Naive thymus-derived CD4-positive, alpha-beta T cell (primary cell): ENCODE results near the gene ANKRD13D. TPM values are rescaled to one million over a fixed set of nuclear protein-coding genes. Genes with fewer than 3 reads are reported as not detected.
A peak's percentile ranks its signal among the peaks of the same experiment; 100 is the strongest.
"Not testable (repeated sequence)": the region's sequence is repeated elsewhere in the genome, so short reads cannot be mapped to it uniquely, and the experiment has no call there.

Source experiments
- ATAC-seq: fragments of 150-1000 bp; cut with Tn5 transposase; 2 replicates; pipeline ENCODE4 v1.10.0; 2021; ENCODE audit warnings: mild to moderate bottlenecking, moderate library complexity
- CTCF ChIA-PET: fragments of 350-600 bp; sonication (Branson Sonifier 250); formaldehyde crosslinking; loops from one replicate; lab custom pipeline; 2021; ENCODE audit warnings: antibody characterized with exemption; lab: Charles Lee
- POLR2A ChIA-PET: fragments of 350-600 bp; sonication (Branson Sonifier 250); formaldehyde crosslinking; loops from one replicate; lab custom pipeline; 2021; ENCODE audit warnings: antibody characterized with exemption, inconsistent platforms; lab: Charles Lee
- DNase-seq, 9 donors: peaks; one replicate each; pipeline versions ENCODE4 v3.0.0 to v3.0.0-alpha.2; 2020 to 2022; ENCODE audit warnings: mixed read lengths in 1 of 9
- H3K27ac ChIP-seq: one replicate; pipeline ENCODE4 v1.7.0; 2013; ENCODE audit warnings: mild to moderate bottlenecking, low read depth, low read length, moderate library complexity
- H3K27me3 ChIP-seq, 2 donors: one replicate each; pipeline ENCODE4 v1.7.0; 2013; ENCODE audit warnings: low read length in 2 of 2, mild to moderate bottlenecking in 2 of 2, moderate library complexity in 2 of 2; ENCODE audit not compliant: control insufficient read depth in 2 of 2, insufficient read depth in 2 of 2
- H3K36me3 ChIP-seq, 3 experiments: 1 replicate in 2 of 3; 2 replicates in 1 of 3; pipeline ENCODE4 v1.7.0; 2013; ENCODE audit warnings: low read length in 3 of 3, mild to moderate bottlenecking in 3 of 3, moderate library complexity in 1 of 3; ENCODE audit not compliant: insufficient read depth in 3 of 3, control insufficient read depth in 2 of 3
- H3K4me1 ChIP-seq, 2 donors: one replicate each; pipeline ENCODE4 v1.7.0; 2013; ENCODE audit warnings: low read length in 2 of 2, mild to moderate bottlenecking in 2 of 2, moderate library complexity in 1 of 2; ENCODE audit not compliant: control insufficient read depth in 2 of 2, insufficient read depth in 2 of 2
- H3K4me3 ChIP-seq: 2 replicates; pipeline ENCODE4 v1.7.0; 2013; ENCODE audit warnings: mild to moderate bottlenecking, low read length
- H3K9me3 ChIP-seq, 3 experiments: 1 replicate in 2 of 3; 2 replicates in 1 of 3; pipeline ENCODE4 v1.7.0; 2013; ENCODE audit warnings: low read length in 3 of 3; ENCODE audit not compliant: control insufficient read depth in 2 of 3
- H3K27ac Mint-ChIP-seq, 9 donors: one replicate each; pipeline ENCODE4 v1.8.0; 2020 to 2022; ENCODE audit warnings: mixed read lengths in 9 of 9, mild to moderate bottlenecking in 8 of 9, moderate library complexity in 5 of 9, inconsistent platforms in 2 of 9
- H3K27me3 Mint-ChIP-seq, 5 donors: one replicate each; pipeline ENCODE4 v1.8.0; 2021 to 2022; ENCODE audit warnings: mixed read lengths in 5 of 5, mild to moderate bottlenecking in 1 of 5
- H3K36me3 Mint-ChIP-seq, 5 donors: one replicate each; pipeline ENCODE4 v1.8.0; 2020 to 2022; ENCODE audit warnings: mixed read lengths in 5 of 5, mild to moderate bottlenecking in 3 of 5, inconsistent platforms in 1 of 5
- H3K4me1 Mint-ChIP-seq, 7 donors: one replicate each; pipeline ENCODE4 v1.8.0; 2020 to 2022; ENCODE audit warnings: mixed read lengths in 7 of 7, mild to moderate bottlenecking in 3 of 7, inconsistent platforms in 1 of 7
- H3K4me3 Mint-ChIP-seq, 10 donors: one replicate each; pipeline ENCODE4 v1.8.0; 2020 to 2022; ENCODE audit warnings: mild to moderate bottlenecking in 10 of 10, mixed read lengths in 10 of 10, moderate library complexity in 6 of 10, inconsistent platforms in 2 of 10
- H3K9me3 Mint-ChIP-seq, 11 donors: one replicate each; pipeline ENCODE4 v1.8.0; 2020 to 2022; ENCODE audit warnings: mixed read lengths in 11 of 11, mild to moderate bottlenecking in 4 of 11, inconsistent platforms in 1 of 11, moderate library complexity in 1 of 11
- intact Hi-C, 2 donors: fragments of 100-400 bp; cut with micrococcal nuclease; formaldehyde crosslinking; loops; one replicate each; pipeline ENCODE4 v1.15.1; 2023
- polyA plus RNA-seq, 2 donors: library from polyadenylated mRNA; unstranded; fragments of 300-500 nt; fragmentation: Illumina TruSeq; gene quantifications; one replicate each; pipeline ENCODE4 v1.2.3, GENCODE V29; 2021
- total RNA-seq, 6 experiments: library from RNA in 5 of 6; stranded (reverse) in 5 of 6; gene quantifications; 1 replicate in 5 of 6; 2 replicates in 1 of 6; pipeline ENCODE4 v1.2.3 and lab custom pipeline; 2021 to 2026

Gene ANKRD13D
- total and polyA plus RNA-seq, 7 experiments from 2014 or later, result 6.3 to 286 (median 187) TPM

DNA sequence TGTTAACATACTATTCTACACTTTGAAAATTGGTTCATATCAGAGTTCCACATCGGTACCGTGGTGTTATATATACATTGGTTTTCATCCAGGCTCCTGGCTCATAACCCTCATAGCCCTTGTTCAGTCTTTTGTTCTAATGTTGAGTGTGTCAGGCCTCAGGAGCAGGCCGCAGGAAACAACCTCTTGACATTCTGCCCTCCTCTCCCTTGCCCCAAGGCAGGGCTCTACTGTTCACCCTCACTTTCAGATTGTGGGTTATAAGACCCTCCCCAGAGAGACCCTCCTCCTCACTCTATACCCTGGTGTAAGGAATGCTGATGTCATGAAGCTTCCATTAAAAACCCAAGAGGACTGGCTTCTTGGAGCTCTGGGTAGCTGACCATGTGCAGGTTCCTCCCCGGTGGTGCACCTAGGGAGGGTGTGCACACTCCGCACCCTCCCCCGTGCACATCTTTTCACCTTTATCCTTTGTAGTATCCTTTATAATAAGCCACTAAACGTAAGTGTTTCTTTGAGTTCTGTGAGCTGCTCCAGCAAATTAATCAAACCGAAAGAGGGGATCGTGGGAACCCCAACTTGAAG is 26.3 kb downstream of the ANKRD13D start:
- Histone ChIP-seq H3K27me3 (no peaks in the 10 kb centered on the region), H3K9me3 (no peaks in the 10 kb centered on the region), H3K27ac (no peak overlapping the region), H3K4me3 (no peak overlapping the region), H3K4me1 (peaks cover 17 to 32% of the 10 kb centered on the region in 2 donors), H3K36me3 (no peaks in the 10 kb centered on the region)
- Mint-ChIP-seq H3K4me1 (peaks cover 29 to 58% (median 51%) of the 10 kb centered on the region in 7 donors), H3K9me3 (peaks cover 0 to 1% (median 0%) of the 10 kb centered on the region in 11 donors), H3K27ac (peak overlapping the region in 5 of 9 donors; percentile 32 to 77 (median 58)), H3K36me3 (no peaks in the 10 kb centered on the region), H3K4me3 (peak overlapping the region in 7 of 10 donors; percentile 15 to 68 (median 49)), H3K27me3 (peaks cover 0 to 13% (median 0%) of the 10 kb centered on the region in 5 donors)
- ChIA-PET CTCF (interaction anchor here (0.8 to 7.9 kb wide), 6 partner anchors 22 to 52 kb away, joined by 3 to 85 read pairs (median 4); no protein-coding TSS in a partner anchor), POLR2A (interaction anchor here (0.6 to 5.5 kb wide), 15 partner anchors 10 to 75 kb away, joined by 3 to 55 read pairs (median 5); partner anchors contain the start of genes ANKRD13D and GRK2)
- intact Hi-C loops, result no loop called here
- DNase-seq (no peak), ATAC-seq (no peak)

DNA sequence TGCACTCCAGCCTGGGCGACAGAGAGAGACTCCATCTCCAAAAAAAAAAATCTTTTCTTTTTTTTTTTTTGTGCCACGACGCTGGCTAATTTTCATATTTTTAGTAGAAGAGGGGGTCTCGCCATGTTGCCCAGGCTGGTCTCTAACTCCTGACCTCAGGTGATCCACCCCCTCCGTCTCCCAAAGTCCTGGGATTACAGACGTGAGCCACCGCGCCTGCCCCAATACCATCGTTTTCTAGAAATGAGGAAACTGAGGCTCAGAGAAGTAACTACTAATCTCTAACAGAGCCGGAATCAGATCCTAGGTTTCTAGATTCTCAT is 27.7 kb downstream of the ANKRD13D start:
- ATAC-seq (no peak), DNase-seq (no peak)
- ChIA-PET POLR2A (interaction anchor here (0.6 to 5.5 kb wide), 16 partner anchors 12 to 198 kb away, joined by 3 to 55 read pairs (median 12); partner anchors contain the start of genes ANKRD13D, GRK2, KDM2A and POLD4), CTCF (interaction anchor here (0.6 to 7.9 kb wide), 16 partner anchors 13 to 1719 kb away, joined by 3 to 85 read pairs (median 5); partner anchors contain the start of genes ANKRD13D and SSH3)
- peak overlapping the region; percentile 64 for H3K4me3 ChIP-seq
- H3K4me1 ChIP-seq, result peaks cover 17 to 28% of the 10 kb centered on the region in 2 donors
- intact Hi-C loops, result loop anchor here (1.0 to 2.0 kb wide), 13 partner anchors 14 to 236 kb away; partner anchors contain the start of genes GRK2 (in 2 of the 2), POLD4 (in 2 of the 2) and SSH3 (in 1 of the 2)
- peaks cover 0 to 3% (median 0%) of the 10 kb centered on the region in 5 donors for H3K36me3 Mint-ChIP-seq
- peak overlapping the region in 8 of 9 donors; percentile 70 to 99 (median 95) for H3K27ac Mint-ChIP-seq
- no peaks in the 10 kb centered on the region for H3K27me3 ChIP-seq
- no peaks in the 10 kb centered on the region for H3K36me3 ChIP-seq
- peaks cover 27 to 53% (median 44%) of the 10 kb centered on the region in 7 donors for H3K4me1 Mint-ChIP-seq
- peak overlapping the region; percentile 89 to 99 (median 98) for H3K4me3 Mint-ChIP-seq
- H3K27me3 Mint-ChIP-seq, result peaks cover 0 to 13% (median 0%) of the 10 kb centered on the region in 5 donors
- peak overlapping the region; percentile 73 for H3K27ac ChIP-seq
- H3K9me3 Mint-ChIP-seq, result peaks cover 0 to 1% (median 0%) of the 10 kb centered on the region in 11 donors
- no peaks in the 10 kb centered on the region for H3K9me3 ChIP-seq

DNA sequence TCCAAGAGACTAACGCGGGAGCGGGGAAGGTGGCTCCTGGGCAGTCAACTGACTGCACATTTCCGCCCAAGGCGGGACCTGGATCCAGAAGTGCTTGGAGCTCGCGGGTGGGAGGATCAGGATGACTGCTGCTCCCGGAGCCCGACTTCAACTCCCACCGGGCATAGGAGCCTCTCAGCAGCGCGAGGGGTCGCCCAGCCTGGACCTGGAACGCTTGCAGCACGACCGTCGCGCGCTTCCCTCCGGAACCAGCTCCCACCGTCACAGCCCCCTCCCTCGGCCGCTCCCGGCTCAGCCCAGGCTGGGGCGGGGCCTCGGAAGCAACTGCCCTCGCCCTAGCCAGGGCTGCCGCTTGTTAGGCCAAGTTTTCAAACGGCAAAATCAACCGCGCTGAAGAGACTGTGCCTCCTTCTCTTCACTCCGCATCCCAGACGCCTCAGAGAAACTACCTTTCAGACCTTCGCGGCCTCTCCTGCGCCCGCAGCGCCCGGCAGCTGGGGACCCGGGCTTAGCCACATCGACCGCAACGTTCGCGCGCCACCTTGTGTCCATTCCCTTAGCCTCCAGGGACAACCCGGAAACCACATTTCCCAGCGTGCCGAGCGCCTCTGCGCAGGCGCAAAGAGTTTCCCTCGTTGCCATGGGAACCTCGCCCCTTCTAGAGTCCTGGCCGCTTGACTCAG is 28.2 kb downstream of the ANKRD13D start:
- peaks cover 0 to 1% (median 0%) of the 10 kb centered on the region in 11 donors for H3K9me3 Mint-ChIP-seq
- DNase-seq (peak; percentile 95 to 98 (median 97)), ATAC-seq (peak; percentile 93)
- peak overlapping the region; percentile 73 for H3K27ac ChIP-seq
- H3K9me3 ChIP-seq, result no peaks in the 10 kb centered on the region
- H3K36me3 Mint-ChIP-seq, result peaks cover 0 to 5% (median 0%) of the 10 kb centered on the region in 5 donors
- H3K4me3 Mint-ChIP-seq, result peak overlapping the region; percentile 89 to 99 (median 98)
- intact Hi-C loops, result loop anchor here (1.0 to 2.0 kb wide), 13 partner anchors 14 to 237 kb away; partner anchors contain the start of genes GRK2 (in 2 of the 2), POLD4 (in 2 of the 2) and SSH3 (in 1 of the 2)
- peaks cover 25 to 48% (median 39%) of the 10 kb centered on the region in 7 donors for H3K4me1 Mint-ChIP-seq
- H3K36me3 ChIP-seq, result no peaks in the 10 kb centered on the region
- H3K27me3 ChIP-seq, result no peaks in the 10 kb centered on the region
- ChIA-PET POLR2A (interaction anchor here (0.6 to 5.5 kb wide), 22 partner anchors 13 to 678 kb away, joined by 3 to 55 read pairs (median 8); partner anchors contain the start of genes ANKRD13D, GRK2, KDM2A and POLD4), CTCF (interaction anchor here (0.6 to 7.9 kb wide), 20 partner anchors 13 to 1720 kb away, joined by 3 to 85 read pairs (median 5); partner anchors contain the start of genes ANKRD13D and SSH3)
- peaks cover 15 to 23% of the 10 kb centered on the region in 2 donors for H3K4me1 ChIP-seq
- H3K27me3 Mint-ChIP-seq, result peaks cover 0 to 13% (median 0%) of the 10 kb centered on the region in 5 donors
- H3K27ac Mint-ChIP-seq, result peak overlapping the region; percentile 88 to 99 (median 95)
- peak overlapping the region; percentile 64 for H3K4me3 ChIP-seq

DNA sequence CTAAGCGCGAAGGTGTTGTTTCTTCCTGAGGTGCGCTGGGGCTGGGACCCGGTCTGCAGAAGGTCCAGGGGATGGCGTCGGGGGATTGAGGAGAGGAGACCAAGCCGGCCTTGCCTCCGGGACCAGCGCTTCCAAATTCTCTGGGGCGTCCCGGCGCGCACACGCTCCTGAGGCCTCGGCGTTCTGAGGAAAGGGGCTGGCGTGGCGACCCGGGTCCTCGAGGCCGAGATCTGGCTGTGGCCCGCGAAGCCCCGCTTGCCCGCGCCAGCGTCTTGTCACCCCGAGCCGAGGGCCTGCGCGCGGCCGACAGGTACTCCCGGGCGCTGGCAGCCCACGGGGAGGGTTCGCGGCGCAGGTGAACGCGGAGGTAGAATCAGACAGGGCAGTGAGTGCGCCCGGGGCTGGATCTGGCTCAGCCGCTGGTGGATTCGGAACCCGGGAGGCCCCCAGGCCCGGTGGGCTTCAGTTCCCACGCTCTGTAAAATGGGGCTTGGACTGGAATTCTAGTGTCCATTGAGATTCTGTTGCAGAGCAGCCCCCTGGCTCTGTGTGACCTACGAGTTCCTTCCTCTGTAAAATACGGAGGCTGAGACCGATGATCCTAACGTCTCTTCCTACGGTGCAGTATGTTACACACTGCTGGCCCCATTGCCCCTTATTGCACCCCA is 28.9 kb downstream of the ANKRD13D start:
- peak overlapping the region; percentile 64 for H3K4me3 ChIP-seq
- DNase-seq (peak in 1 of 9 donors; percentile 32), ATAC-seq (peak; percentile 45)
- peaks cover 9 to 17% of the 10 kb centered on the region in 2 donors for H3K4me1 ChIP-seq
- no peaks in the 10 kb centered on the region for H3K27me3 ChIP-seq
- POLR2A ChIA-PET, result interaction anchor here (0.6 to 5.5 kb wide), 21 partner anchors 14 to 679 kb away, joined by 3 to 55 read pairs (median 9); partner anchors contain the start of genes ANKRD13D, GRK2, KDM2A and POLD4
- Mint-ChIP-seq H3K4me3 (peak overlapping the region; percentile 89 to 99 (median 98)), H3K9me3 (peaks cover 0 to 2% (median 0%) of the 10 kb centered on the region in 11 donors), H3K27me3 (peaks cover 0 to 13% (median 0%) of the 10 kb centered on the region in 5 donors), H3K36me3 (peaks cover 0 to 5% (median 0%) of the 10 kb centered on the region in 5 donors), H3K4me1 (peaks cover 18 to 42% (median 34%) of the 10 kb centered on the region in 7 donors), H3K27ac (peak overlapping the region; percentile 88 to 99 (median 95))
- H3K27ac ChIP-seq, result peak overlapping the region; percentile 73
- CTCF ChIA-PET, result interaction anchor here (0.6 to 7.9 kb wide), 16 partner anchors 15 to 65 kb away, joined by 3 to 85 read pairs (median 6); partner anchors contain the start of genes ANKRD13D and SSH3
- intact Hi-C loops, result loop anchor here (1.0 to 2.0 kb wide), 14 partner anchors 15 to 237 kb away; partner anchors contain the start of genes GRK2 (in 2 of the 2), POLD4 (in 2 of the 2) and SSH3 (in 1 of the 2)
- no peaks in the 10 kb centered on the region for H3K9me3 ChIP-seq
- no peaks in the 10 kb centered on the region for H3K36me3 ChIP-seq

DNA sequence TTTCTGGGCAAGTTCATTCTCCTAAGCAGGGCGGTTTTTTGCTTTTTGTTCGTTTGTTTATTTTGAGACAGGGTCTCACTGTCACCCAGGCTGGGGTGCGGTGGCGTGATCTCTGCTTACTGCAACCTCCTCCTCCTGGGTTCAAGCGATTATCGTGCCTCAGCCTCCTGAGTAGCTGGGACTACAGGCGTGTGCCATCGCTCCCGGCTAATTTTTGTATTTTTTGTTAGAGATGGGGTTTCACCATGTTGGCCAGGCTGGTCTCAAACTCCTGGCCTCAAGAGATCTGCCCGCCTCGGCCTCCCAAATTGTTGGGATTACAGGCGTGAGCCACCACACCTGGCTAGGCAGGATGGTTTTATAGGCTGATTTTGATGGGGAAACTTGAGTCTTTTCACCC is 29.8 kb downstream of the ANKRD13D start:
- H3K27me3 ChIP-seq, ATAC-seq, H3K4me3 ChIP-seq, H3K36me3 Mint-ChIP-seq, H3K9me3 ChIP-seq, H3K4me1 ChIP-seq, H3K27ac ChIP-seq, H3K9me3 Mint-ChIP-seq, H3K36me3 ChIP-seq, DNase-seq: not testable (repeated sequence)
- Mint-ChIP-seq H3K4me3 (peak overlapping the region; percentile 79 to 99 (median 97)), H3K27me3 (peaks cover 0 to 13% (median 0%) of the 10 kb centered on the region in 5 donors), H3K4me1 (peaks cover 11 to 34% (median 27%) of the 10 kb centered on the region in 7 donors), H3K27ac (peak overlapping the region in 3 of 9 donors; percentile 54 to 97 (median 60))
- POLR2A ChIA-PET, result interaction anchor here (0.6 to 4.3 kb wide), 9 partner anchors 27 to 78 kb away, joined by 3 to 44 read pairs (median 4); partner anchors contain the start of genes ANKRD13D and POLD4
- CTCF ChIA-PET, result interaction anchor here (0.6 to 7.9 kb wide), 10 partner anchors 16 to 323 kb away, joined by 3 to 85 read pairs (median 6); no protein-coding TSS in a partner anchor
- intact Hi-C loops, result loop anchor here in 1 of 2 donors (1.0 kb wide), 1 partner anchor 63 kb away; no protein-coding TSS in a partner anchor
